Measurements from ENCODE around the gene LIN28A. TPM values are rescaled to one million over a fixed set of nuclear protein-coding genes. Genes with fewer than 3 reads are reported as not detected.

Gene LIN28A
- polyA plus RNA-seq (2013, experiment 1 of 2) = not detected
- polyA plus RNA-seq (2013, experiment 2 of 2) = not detected

DNA sequence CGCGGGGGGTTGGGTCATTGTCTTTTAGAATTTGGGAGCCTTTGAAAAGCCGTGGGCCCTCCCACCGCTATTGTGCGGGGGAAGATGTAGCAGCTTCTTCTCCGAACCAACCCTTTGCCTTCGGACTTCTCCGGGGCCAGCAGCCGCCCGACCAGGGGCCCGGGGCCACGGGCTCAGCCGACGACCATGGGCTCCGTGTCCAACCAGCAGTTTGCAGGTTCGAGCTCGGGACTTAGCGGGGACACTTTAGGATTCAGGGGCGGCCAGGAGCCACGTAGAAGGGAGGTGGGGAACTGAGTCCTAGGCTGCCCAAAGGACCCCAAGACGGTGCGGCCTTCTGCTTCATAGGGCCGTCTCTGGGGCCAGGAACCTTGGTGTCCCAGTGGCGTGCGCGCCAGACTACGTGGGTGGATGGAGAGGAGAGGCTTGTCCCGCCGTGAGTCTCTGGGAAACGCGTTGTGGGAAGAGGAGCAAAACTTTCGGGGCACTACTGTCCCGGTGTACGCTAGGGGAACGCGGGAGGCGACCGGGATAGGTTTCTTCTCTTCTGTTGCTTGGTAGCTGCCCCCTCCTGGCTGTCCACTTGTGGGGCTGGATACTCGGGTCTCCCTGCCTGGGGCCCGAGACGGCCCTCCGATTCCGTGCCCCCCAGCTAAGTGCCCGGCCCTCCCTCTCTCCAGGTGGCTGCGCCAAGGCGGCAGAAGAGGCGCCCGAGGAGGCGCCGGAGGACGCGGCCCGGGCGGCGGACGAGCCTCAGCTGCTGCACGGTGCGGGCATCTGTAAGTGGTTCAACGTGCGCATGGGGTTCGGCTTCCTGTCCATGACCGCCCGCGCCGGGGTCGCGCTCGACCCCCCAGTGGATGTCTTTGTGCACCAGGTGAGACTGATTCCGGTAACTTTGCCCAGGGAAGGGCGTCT, at the start of gene LIN28A:
LIN28A (plus strand) TSS at position 112 of the 918 bp plus-strand sequence; CDS start at position 187, 75 bp downstream.
- Histone ChIP-seq H4K91ac (ENCODE audit: low read length) (no peak within 1 kb of the TSS), H3K9ac (ENCODE audit: low read length) (no peak within 1 kb of the TSS), H3K18ac (ENCODE audit: low read depth in 1 of 2, low read length in 2 of 2) (no peak within 1 kb of the TSS), H3K4ac (ENCODE audit: low read depth in 1 of 2, low read length in 2 of 2) (no peak within 1 kb of the TSS), H3K79me1 (replicated peaks; ENCODE audit: low read length, poor library complexity, severe bottlenecking) (no peaks in the 10 kb centered on the region), H2BK5ac (ENCODE audit: low read depth, low read length, poor library complexity, severe bottlenecking) (no peak within 1 kb of the TSS), H2BK120ac (ENCODE audit: low read depth, low read length) (no peak within 1 kb of the TSS), H3K27me3 (ENCODE audit: control insufficient read depth in 1 of 2, insufficient read depth in 1 of 2, low read length in 2 of 2) (peaks cover 73 to 74% of the 10 kb centered on the region in 2 experiments), H3K23ac (ENCODE audit: low read length in 2 of 2) (no peak within 1 kb of the TSS), H3K4me1 (ENCODE audit: control insufficient read depth, insufficient read depth, low read depth, low read length) (peaks cover 13% of the 10 kb centered on the region), H2BK15ac (ENCODE audit: low read depth, poor library complexity, severe bottlenecking) (peak within 1 kb of the TSS; percentile 23), H3K14ac (ENCODE audit: low read length in 2 of 2) (no peak within 1 kb of the TSS), H3K4me3 (ENCODE audit: insufficient read depth in 1 of 2, low read depth in 1 of 2, low read length in 2 of 2) (no peak within 1 kb of the TSS), H2AFZ (ENCODE audit: low read depth, low read length) (no peak within 1 kb of the TSS), H2BK12ac (ENCODE audit: low read length in 2 of 2) (no peak within 1 kb of the TSS), H3K4me2 (ENCODE audit: low read length, poor library complexity, severe bottlenecking) (no peak within 1 kb of the TSS), H2AK5ac (ENCODE audit: low read length, severe bottlenecking) (no peak within 1 kb of the TSS), H3K36me3 (ENCODE audit: control insufficient read depth in 1 of 2, insufficient read depth in 2 of 2, low read depth in 1 of 2, low read length in 2 of 2) (no peaks in the 10 kb centered on the region), H3K27ac (ENCODE audit: low read length, poor library complexity, severe bottlenecking) (no peak within 1 kb of the TSS), H3K9me3 (ENCODE audit: control insufficient read depth, low read length) (no peaks in the 10 kb centered on the region), H4K8ac (ENCODE audit: low read length) (no peak within 1 kb of the TSS)
- WGBS = 1% methylated on average over 68 of the region's 70 CpGs
- no peak for DNase-seq

DNA sequence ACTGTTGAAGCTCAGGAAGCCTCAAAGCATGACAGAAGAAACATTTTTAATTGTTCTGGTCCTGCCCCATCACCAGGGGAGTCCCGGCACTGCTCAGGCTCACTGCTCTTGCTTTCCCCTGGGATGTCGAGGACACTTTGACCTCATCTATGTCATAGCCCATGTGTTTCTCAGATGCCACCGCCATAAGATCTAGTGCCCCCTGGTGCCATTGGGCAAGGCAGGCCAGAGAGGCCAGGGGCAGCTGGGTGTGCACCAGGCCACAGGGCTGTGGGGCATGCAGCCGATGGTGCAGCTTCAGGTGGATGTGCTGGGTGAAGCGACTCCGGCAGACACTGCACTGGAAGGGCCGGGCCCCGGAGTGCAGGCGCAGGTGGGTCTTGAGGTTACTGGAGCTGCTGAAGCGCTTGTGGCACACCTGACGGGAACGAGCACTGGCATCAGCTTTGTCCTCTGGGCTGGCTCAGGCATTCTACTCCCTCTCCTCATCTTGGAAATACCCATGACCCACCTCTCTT, 49.0 kb upstream of the LIN28A start:
- no peak overlapping the region for H4K91ac ChIP-seq (ENCODE audit: low read length)
- no peak overlapping the region for H3K23ac ChIP-seq (ENCODE audit: low read length in 2 of 2)
- H3K27me3 ChIP-seq (ENCODE audit: control insufficient read depth in 1 of 2, insufficient read depth in 1 of 2, low read length in 2 of 2) = peaks cover 69 to 80% of the 10 kb centered on the region in 2 experiments
- H2AFZ ChIP-seq (ENCODE audit: low read depth, low read length) = no peak overlapping the region
- no peaks in the 10 kb centered on the region for H3K79me1 ChIP-seq (replicated peaks; ENCODE audit: low read length, poor library complexity, severe bottlenecking)
- H3K4me1 ChIP-seq (ENCODE audit: control insufficient read depth, insufficient read depth, low read depth, low read length) = peaks cover 5% of the 10 kb centered on the region
- WGBS = 94% methylated on average over 12 of the region's 12 CpGs
- H3K4me3 ChIP-seq (ENCODE audit: insufficient read depth in 1 of 2, low read depth in 1 of 2, low read length in 2 of 2) = no peak overlapping the region
- H2BK120ac ChIP-seq (ENCODE audit: low read depth, low read length) = no peak overlapping the region
- H2BK15ac ChIP-seq (ENCODE audit: low read depth, poor library complexity, severe bottlenecking) = no peak overlapping the region
- no peak overlapping the region for H3K14ac ChIP-seq (ENCODE audit: low read length in 2 of 2)
- H4K8ac ChIP-seq (ENCODE audit: low read length) = no peak overlapping the region
- H3K9me3 ChIP-seq (ENCODE audit: control insufficient read depth, low read length) = no peaks in the 10 kb centered on the region
- no peak for DNase-seq
- H3K9ac ChIP-seq (ENCODE audit: low read length) = no peak overlapping the region
- H3K4me2 ChIP-seq (ENCODE audit: low read length, poor library complexity, severe bottlenecking) = no peak overlapping the region
- no peak overlapping the region for H2BK5ac ChIP-seq (ENCODE audit: low read depth, low read length, poor library complexity, severe bottlenecking)
- no peak overlapping the region for H3K4ac ChIP-seq (ENCODE audit: low read depth in 1 of 2, low read length in 2 of 2)
- H2BK12ac ChIP-seq (ENCODE audit: low read length in 2 of 2) = no peak overlapping the region
- H3K36me3 ChIP-seq (ENCODE audit: control insufficient read depth in 1 of 2, insufficient read depth in 2 of 2, low read depth in 1 of 2, low read length in 2 of 2) = no peaks in the 10 kb centered on the region
- no peak overlapping the region for H3K18ac ChIP-seq (ENCODE audit: low read depth in 1 of 2, low read length in 2 of 2)
- no peak overlapping the region for H3K27ac ChIP-seq (ENCODE audit: low read length, poor library complexity, severe bottlenecking)
- no peak overlapping the region for H2AK5ac ChIP-seq (ENCODE audit: low read length, severe bottlenecking)

DNA sequence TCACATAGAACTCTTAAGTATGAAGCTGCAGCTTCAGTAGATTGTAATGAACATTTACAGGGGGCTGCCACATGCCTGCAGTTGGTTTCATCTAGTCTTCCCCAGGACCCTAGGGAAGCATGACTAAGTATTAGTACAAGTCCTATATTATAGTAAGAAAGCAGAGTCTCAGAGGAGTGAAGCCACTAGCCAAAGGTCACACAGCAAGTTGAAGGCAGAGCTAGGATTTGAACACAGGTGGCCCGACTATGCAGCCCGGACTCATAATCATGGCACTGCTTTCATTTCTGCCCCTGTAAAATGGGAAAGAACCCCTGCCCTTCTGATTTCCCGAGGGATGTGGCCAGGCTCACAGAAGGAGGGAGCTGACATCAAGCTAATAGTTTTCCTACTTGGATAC, 48.3 kb upstream of the LIN28A start:
- Histone ChIP-seq H3K4me1 (ENCODE audit: control insufficient read depth, insufficient read depth, low read depth, low read length) (peaks cover 5% of the 10 kb centered on the region), H4K8ac (ENCODE audit: low read length) (no peak overlapping the region), H2AFZ (ENCODE audit: low read depth, low read length) (no peak overlapping the region), H3K14ac (ENCODE audit: low read length in 2 of 2) (no peak overlapping the region), H3K4me3 (ENCODE audit: insufficient read depth in 1 of 2, low read depth in 1 of 2, low read length in 2 of 2) (no peak overlapping the region), H3K18ac (ENCODE audit: low read depth in 1 of 2, low read length in 2 of 2) (no peak overlapping the region), H3K4ac (ENCODE audit: low read depth in 1 of 2, low read length in 2 of 2) (no peak overlapping the region), H2AK5ac (ENCODE audit: low read length, severe bottlenecking) (no peak overlapping the region), H2BK15ac (ENCODE audit: low read depth, poor library complexity, severe bottlenecking) (no peak overlapping the region), H2BK120ac (ENCODE audit: low read depth, low read length) (no peak overlapping the region), H2BK5ac (ENCODE audit: low read depth, low read length, poor library complexity, severe bottlenecking) (no peak overlapping the region), H3K4me2 (ENCODE audit: low read length, poor library complexity, severe bottlenecking) (no peak overlapping the region), H3K23ac (ENCODE audit: low read length in 2 of 2) (no peak overlapping the region), H3K27me3 (ENCODE audit: control insufficient read depth in 1 of 2, insufficient read depth in 1 of 2, low read length in 2 of 2) (peaks cover 68 to 76% of the 10 kb centered on the region in 2 experiments), H3K9me3 (ENCODE audit: control insufficient read depth, low read length) (no peaks in the 10 kb centered on the region), H2BK12ac (ENCODE audit: low read length in 2 of 2) (no peak overlapping the region), H3K36me3 (ENCODE audit: control insufficient read depth in 1 of 2, insufficient read depth in 2 of 2, low read depth in 1 of 2, low read length in 2 of 2) (no peaks in the 10 kb centered on the region), H3K27ac (ENCODE audit: low read length, poor library complexity, severe bottlenecking) (no peak overlapping the region), H4K91ac (ENCODE audit: low read length) (no peak overlapping the region), H3K9ac (ENCODE audit: low read length) (no peak overlapping the region), H3K79me1 (replicated peaks; ENCODE audit: low read length, poor library complexity, severe bottlenecking) (no peaks in the 10 kb centered on the region)
- WGBS = 84% methylated on average over 3 of the region's 3 CpGs
- no peak for DNase-seq
